ENCODE data around the gene UBL4A. TPM values are rescaled to one million over a fixed set of nuclear protein-coding genes. Genes with fewer than 3 reads are reported as not detected.
"Not testable (repeated sequence)": the region's sequence is repeated elsewhere in the genome, so short reads cannot be mapped to it uniquely, and the experiment has no call there.

Gene UBL4A
- polyA plus RNA-seq, 1 of the 3 experiments (the other 2 are of a cell fraction): 27.8 TPM

DNA sequence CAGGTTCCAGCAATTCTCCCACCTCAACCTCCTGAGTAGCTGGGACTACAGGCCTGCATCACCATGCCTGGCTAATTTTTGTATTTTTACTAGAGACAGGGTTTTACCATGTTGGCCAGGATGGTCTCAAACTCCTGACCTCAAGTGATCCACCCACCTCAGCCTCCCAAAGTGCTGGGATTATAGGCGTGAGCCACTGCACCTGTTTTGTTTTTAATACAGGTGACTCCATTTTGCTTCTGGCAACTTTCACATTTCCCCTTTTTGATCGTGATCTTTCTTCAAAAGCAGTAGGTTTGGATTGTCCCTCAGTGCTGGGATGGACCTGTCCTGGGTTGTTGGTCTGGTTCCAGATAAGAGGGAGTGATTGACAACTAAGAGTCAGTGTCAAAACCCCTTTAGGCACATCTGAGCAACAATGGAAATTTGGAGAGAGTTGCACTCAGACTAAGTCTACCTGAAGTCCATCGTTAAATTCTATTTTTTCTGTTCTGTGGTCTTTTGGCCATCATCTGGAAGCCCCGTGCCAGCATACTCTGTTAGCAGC lies 10.2 kb upstream of the UBL4A start:
- H3K36me3 ChIP-seq (replicated peaks in 1 of 2; ENCODE audit: control insufficient read depth in 1 of 2, insufficient read depth in 2 of 2, low read length in 1 of 2); H3K9me3 ChIP-seq; H3K4me1 ChIP-seq (ENCODE audit: control insufficient read depth in 1 of 2, insufficient read depth in 2 of 2, low read depth in 1 of 2, low read length in 1 of 2); POLR2A ChIA-PET; DNase-seq; H3K27ac ChIP-seq (ENCODE audit: low read depth in 2 of 2, low read length in 1 of 2); H3K79me2 ChIP-seq (ENCODE audit: insufficient read depth); H3F3A ChIP-seq (replicated peaks; ENCODE audit: insufficient read depth); H3K4me3 ChIP-seq (ENCODE audit: low read depth in 2 of 2, low read length in 1 of 2); H3K9me2 ChIP-seq; H4K20me1 ChIP-seq (ENCODE audit: insufficient read depth); H2AFZ ChIP-seq (ENCODE audit: low read depth); H3K4me2 ChIP-seq; H3K9ac ChIP-seq: not testable (repeated sequence)
- peaks cover 11% of the 10 kb centered on the region for H3K27me3 ChIP-seq (ENCODE audit: insufficient read depth)
- WGBS (ENCODE audit: low lambda C conversion rate): 54% methylated on average over 4 of the region's 4 CpGs
- CTCF ChIA-PET: interaction anchor here (0.6 to 1.3 kb wide), 2 partner anchors 18 to 39 kb away, joined by 3 read pairs; no protein-coding TSS in a partner anchor

DNA sequence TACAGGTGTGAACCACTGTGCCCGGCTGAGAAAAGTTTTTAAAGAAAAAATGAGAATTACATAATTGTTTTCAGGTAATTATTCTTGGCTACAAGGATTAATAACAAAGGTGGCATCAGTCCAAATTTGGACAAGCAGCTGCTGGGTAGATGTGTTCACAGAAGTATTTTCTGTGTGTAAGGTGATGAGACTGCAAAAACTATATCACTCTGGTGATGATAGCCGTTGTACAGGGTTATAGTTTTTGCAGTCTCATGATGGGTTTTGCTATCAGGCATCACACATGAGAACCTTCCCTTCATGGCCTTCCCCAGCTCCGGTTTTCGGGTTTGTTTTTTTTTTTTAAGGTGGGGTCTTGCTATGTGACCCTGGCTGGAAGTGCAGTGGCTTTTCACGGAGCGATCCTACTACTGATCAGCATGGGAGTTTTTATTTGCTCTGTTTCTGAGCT lies 9.1 kb upstream of the UBL4A start:
- H3K4me1 ChIP-seq (ENCODE audit: control insufficient read depth in 1 of 2, insufficient read depth in 2 of 2, low read depth in 1 of 2, low read length in 1 of 2): no peaks in the 10 kb centered on the region
- no peak overlapping the region for H3K4me3 ChIP-seq (ENCODE audit: low read depth in 2 of 2, low read length in 1 of 2)
- TF ChIP-seq, protein P1, sequence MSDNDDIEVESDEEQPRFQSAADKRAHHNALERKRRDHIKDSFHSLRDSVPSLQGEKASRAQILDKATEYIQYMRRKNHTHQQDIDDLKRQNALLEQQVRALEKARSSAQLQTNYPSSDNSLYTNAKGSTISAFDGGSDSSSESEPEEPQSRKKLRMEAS (IDR thresholded peaks at IDR 0.05; ENCODE audit: low read depth): no peak
- TF ChIP-seq POLR2AphosphoS5 (IDR thresholded peaks at IDR 0.05; ENCODE audit: low read depth, low read length) (no peak), SMC3 (IDR thresholded peaks at IDR 0.05; ENCODE audit: low read depth, low read length) (no peak), FOXJ3 (CRISPR knock-in tag; IDR thresholded peaks at IDR 0.05) (no peak), EZH2phosphoT487 (IDR thresholded peaks at IDR 0.05; ENCODE audit: borderline replicate concordance, low read depth) (no peak), YY1 (IDR thresholded peaks at IDR 0.05; ENCODE audit: low read depth) (no peak), EP300 (IDR thresholded peaks at IDR 0.05; ENCODE audit: borderline replicate concordance in 1 of 2, low read depth in 1 of 2, low read length in 1 of 2) (no peak), CHD2 (IDR thresholded peaks at IDR 0.05; ENCODE audit: low read length, partially characterized antibody) (no peak)
- no peak for DNase-seq
- no peak overlapping the region for H3K9ac ChIP-seq
- no peaks in the 10 kb centered on the region for H3K36me3 ChIP-seq (replicated peaks in 1 of 2; ENCODE audit: control insufficient read depth in 1 of 2, insufficient read depth in 2 of 2, low read length in 1 of 2)
- no peaks in the 10 kb centered on the region for H3K9me2 ChIP-seq
- no peak overlapping the region for H3K27ac ChIP-seq (ENCODE audit: low read depth in 2 of 2, low read length in 1 of 2)
- peaks cover 4% of the 10 kb centered on the region; the same call in 1 of the 2 replicates for H3K27me3 ChIP-seq (ENCODE audit: insufficient read depth)
- no peaks in the 10 kb centered on the region for H3K9me3 ChIP-seq
- H3K4me2 ChIP-seq: no peak overlapping the region
- ChIA-PET CTCF (no interaction called here), POLR2A (no interaction called here)
- WGBS (ENCODE audit: low lambda C conversion rate): 40% methylated on average over 6 of the region's 6 CpGs
- H3K79me2 ChIP-seq (ENCODE audit: insufficient read depth): no peaks in the 10 kb centered on the region
- peaks cover 2% of the 10 kb centered on the region for H3F3A ChIP-seq (replicated peaks; ENCODE audit: insufficient read depth)
- H2AFZ ChIP-seq (ENCODE audit: low read depth): no peak overlapping the region
- no peaks in the 10 kb centered on the region for H4K20me1 ChIP-seq (ENCODE audit: insufficient read depth)

DNA sequence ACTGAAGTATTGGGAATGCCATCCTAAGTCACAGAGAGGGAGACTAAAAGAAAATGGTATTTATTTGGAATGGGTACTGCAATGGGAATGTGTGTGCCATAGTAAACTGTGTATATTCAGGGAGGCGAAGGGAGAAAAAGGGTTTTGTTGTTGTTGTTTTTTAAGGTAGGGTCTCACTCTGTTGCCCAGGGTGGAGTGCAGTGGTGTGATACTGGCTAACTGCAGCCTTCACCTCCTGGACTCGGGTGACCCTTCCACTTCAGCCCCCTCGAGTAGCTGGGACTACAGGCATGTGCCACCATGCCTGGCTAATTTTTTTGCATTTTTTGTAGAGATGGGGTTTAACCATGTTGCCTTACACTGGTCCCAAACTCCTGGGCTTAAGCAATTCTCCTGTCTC lies 8.3 kb upstream of the UBL4A start:
- no peak overlapping the region for H3K4me3 ChIP-seq (ENCODE audit: low read depth in 2 of 2, low read length in 1 of 2)
- ChIA-PET POLR2A (no interaction called here), CTCF (no interaction called here)
- H3K4me1 ChIP-seq (ENCODE audit: control insufficient read depth in 1 of 2, insufficient read depth in 2 of 2, low read depth in 1 of 2, low read length in 1 of 2): peaks cover 0 to 1% of the 10 kb centered on the region in 2 experiments; a peak in 1 of 4 replicates
- TF ChIP-seq POLR2AphosphoS5 (IDR thresholded peaks at IDR 0.05; ENCODE audit: low read depth, low read length): no peak
- no peak for TF ChIP-seq TAF1 (IDR thresholded peaks at IDR 0.05; ENCODE audit: borderline replicate concordance, low read depth, low read length)
- no peaks in the 10 kb centered on the region for H3K36me3 ChIP-seq (replicated peaks in 1 of 2; ENCODE audit: control insufficient read depth in 1 of 2, insufficient read depth in 2 of 2, low read length in 1 of 2)
- peaks cover 4% of the 10 kb centered on the region; the same call in 1 of the 2 replicates for H3K27me3 ChIP-seq (ENCODE audit: insufficient read depth)
- no peaks in the 10 kb centered on the region for H3K9me3 ChIP-seq
- no peak for DNase-seq
- H3K27ac ChIP-seq (ENCODE audit: low read depth in 2 of 2, low read length in 1 of 2): no peak overlapping the region
- H2AFZ ChIP-seq (ENCODE audit: low read depth): no peak overlapping the region
- 34% methylated on average over 3 of the region's 3 CpGs for WGBS (ENCODE audit: low lambda C conversion rate)
- 0 out of 2 replicates have a peak, but pooled peaks cover 4% of the 10 kb centered on the region for H3K79me2 ChIP-seq (ENCODE audit: insufficient read depth)
- no peaks in the 10 kb centered on the region for H4K20me1 ChIP-seq (ENCODE audit: insufficient read depth)
- H3K9me2 ChIP-seq: no peaks in the 10 kb centered on the region
- H3K9ac ChIP-seq: no peak overlapping the region
- H3F3A ChIP-seq (replicated peaks; ENCODE audit: insufficient read depth): peaks cover 2% of the 10 kb centered on the region
- no peak overlapping the region for H3K4me2 ChIP-seq
